ENCODE data around the gene KRT5.

- TF ChIP-seq POLR2A (IDR thresholded peaks at IDR 0.05) = no peak
- TF ChIP-seq CTCF (IDR thresholded peaks at IDR 0.05 in 4 of 5, conservative IDR thresholded peaks at IDR 0.05 in 1 of 5) = no peak
Measured at GRCh38 chr12:52487211-52487610, 33.0 kb downstream of the KRT5 start.
